ENCODE measurements around the gene MMP13.

DNA sequence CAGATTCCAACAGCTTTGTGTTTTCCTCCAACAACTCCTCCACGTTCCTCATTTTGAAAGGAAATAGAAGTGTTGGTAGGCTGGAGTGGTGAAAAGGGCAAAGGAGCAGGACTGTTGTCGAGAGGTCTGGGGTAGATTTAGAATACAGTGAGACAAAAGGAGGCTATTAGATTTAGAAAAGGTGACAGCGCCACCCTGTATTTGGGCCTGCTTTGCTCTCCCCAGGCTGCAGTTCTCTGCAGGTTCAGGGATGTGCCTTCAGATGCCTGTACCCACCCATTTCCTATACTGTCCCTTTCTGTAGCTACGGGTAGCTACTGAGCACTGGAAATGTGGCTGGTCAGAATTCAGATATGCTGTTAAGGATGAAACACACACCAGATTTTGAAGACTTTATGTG is 20.8 kb downstream of the MMP13 start:
- TF ChIP-seq EZH2phosphoT487 (IDR thresholded peaks at IDR 0.05; ENCODE audit: insufficient read depth, low read depth) (no peak), EZH2 (IDR thresholded peaks at IDR 0.05; ENCODE audit: insufficient read depth, poor library complexity, severe bottlenecking) (no peak)

Data from GM23248 (cell line).